A673 (cell line): Measurements from ENCODE around the gene EXOC6B. TPM values are rescaled to one million over a fixed set of nuclear protein-coding genes. Genes with fewer than 3 reads are reported as not detected.

Source experiments
- BruUV-seq: library from RNA; stranded (reverse); fragments of 400-500 nt; replicated peaks from 2 replicates; lab custom pipeline; 2021; lab: Mats Ljungman, UMichigan
- CTCF ChIA-PET: fragments of 300-600 bp; sonication (Branson Sonifier 250); formaldehyde crosslinking; loops from one replicate; lab custom pipeline; 2022; ENCODE audit warnings: antibody characterized with exemption; lab: Charles Lee
- POLR2A ChIA-PET: fragments of 300-600 bp; sonication (Branson Sonifier 250); formaldehyde crosslinking; loops from one replicate; lab custom pipeline; 2022; ENCODE audit warnings: antibody characterized with exemption; ENCODE audit not compliant: low non-redundant PET; lab: Charles Lee
- DNase-seq: peaks from one replicate; pipeline ENCODE4 v3.0.0-alpha.2; 2015; ENCODE audit warnings: low spot score
- H3K27ac ChIP-seq: fragments of 200-600 bp; sonication (generic); 2 replicates; pipeline ENCODE4 v1.5.1; 2016; ENCODE audit warnings: mixed run types, low read depth, mild to moderate bottlenecking, mixed read lengths, antibody characterized with exemption, low read length; ENCODE audit not compliant: poor library complexity, severe bottlenecking
- H3K27me3 ChIP-seq: fragments of 200-600 bp; sonication (generic); replicated peaks from 2 replicates; pipeline ENCODE4 v1.6.1; 2017; ENCODE audit warnings: mixed run types, low read depth, mild to moderate bottlenecking, mixed read lengths, antibody characterized with exemption, low read length; ENCODE audit not compliant: insufficient read depth, poor library complexity
- H3K36me3 ChIP-seq: fragments of 200-600 bp; sonication (generic); 2 replicates; pipeline ENCODE4 v1.6.1; 2016; ENCODE audit warnings: mixed run types, mild to moderate bottlenecking, mixed read lengths, antibody characterized with exemption, low read length; ENCODE audit not compliant: insufficient read depth, poor library complexity, severe bottlenecking
- H3K4me1 ChIP-seq: fragments of 200-600 bp; sonication (generic); 2 replicates; pipeline ENCODE4 v1.6.1; 2017; ENCODE audit warnings: mixed run types, mild to moderate bottlenecking, mixed read lengths, antibody characterized with exemption, low read length; ENCODE audit not compliant: insufficient read depth, poor library complexity, severe bottlenecking
- H3K4me3 ChIP-seq: fragments of 200-600 bp; sonication (generic); 2 replicates; pipeline ENCODE4 v1.5.1; 2016; ENCODE audit warnings: low read depth, mixed run types, mild to moderate bottlenecking, mixed read lengths, low read length; ENCODE audit not compliant: poor library complexity, severe bottlenecking
- H3K9me3 ChIP-seq: fragments of 200-600 bp; sonication (generic); 2 replicates; pipeline ENCODE4 v1.6.1; 2016; ENCODE audit warnings: mixed run types, low read depth, mild to moderate bottlenecking, mixed read lengths, antibody characterized with exemption, low read length; ENCODE audit not compliant: poor library complexity, severe bottlenecking
- CTCF ChIP-seq: fragments of 300-800, 200-600 bp; sonication (generic); conservative IDR thresholded peaks from 2 replicates; pipeline ENCODE4 v1.5.1; 2017; ENCODE audit warnings: low read depth, mild to moderate bottlenecking, antibody characterized with exemption, low read length, moderate library complexity, mixed read lengths
- EZH2 ChIP-seq: fragments of 200-600 bp; sonication (generic); IDR thresholded peaks from 2 replicates; pipeline ENCODE4 v1.6.1; 2017; ENCODE audit warnings: borderline replicate concordance, low read depth, mild to moderate bottlenecking, mixed read lengths, antibody characterized with exemption, low read length; ENCODE audit not compliant: poor library complexity, severe bottlenecking
- intact Hi-C: fragments of 100-400 bp; cut with micrococcal nuclease; formaldehyde crosslinking; loops from one replicate; pipeline ENCODE4 v1.10.0; 2022; ENCODE audit not compliant: unreplicated experiment
- total RNA-seq: library from RNA; stranded (reverse); gene quantifications from 2 replicates; pipeline ENCODE4 v1.2.3, GENCODE V29; 2021

EXOC6B gene
- total RNA-seq, 1 experiment from 2014 or later = 138 TPM

DNA sequence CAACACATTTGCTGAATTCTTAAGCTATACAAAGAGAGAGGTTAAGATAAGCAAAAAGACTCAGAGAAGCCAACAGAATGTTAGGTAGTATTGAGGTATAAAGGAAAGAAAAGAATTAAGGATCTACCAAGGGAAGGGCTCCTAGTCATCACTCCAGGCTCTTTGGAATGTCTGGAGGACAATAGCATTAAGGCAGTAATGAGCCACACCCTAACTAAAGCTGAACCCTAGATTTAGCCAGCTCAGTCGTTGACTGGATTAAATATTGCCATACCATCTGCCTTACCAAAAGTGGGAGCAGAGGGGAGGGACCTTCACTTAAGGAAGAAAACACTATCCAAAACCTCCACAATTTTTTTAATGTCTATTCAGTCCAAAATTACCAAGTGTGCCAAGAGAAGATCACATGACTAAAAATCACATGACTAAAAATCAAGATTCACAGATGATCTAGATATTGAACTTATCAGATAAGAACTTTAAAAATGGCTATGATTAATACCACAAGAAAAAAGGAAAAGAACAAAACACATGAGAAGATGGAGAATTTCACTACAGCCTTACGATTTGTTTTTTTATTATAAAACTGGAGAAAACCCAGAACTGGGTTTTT is 59.7 kb downstream of the EXOC6B start:
- TF ChIP-seq EZH2 = no peak
- TF ChIP-seq CTCF = no peak
- CTCF ChIA-PET = no interaction called here
- BruUV-seq = no TSS peak

DNA sequence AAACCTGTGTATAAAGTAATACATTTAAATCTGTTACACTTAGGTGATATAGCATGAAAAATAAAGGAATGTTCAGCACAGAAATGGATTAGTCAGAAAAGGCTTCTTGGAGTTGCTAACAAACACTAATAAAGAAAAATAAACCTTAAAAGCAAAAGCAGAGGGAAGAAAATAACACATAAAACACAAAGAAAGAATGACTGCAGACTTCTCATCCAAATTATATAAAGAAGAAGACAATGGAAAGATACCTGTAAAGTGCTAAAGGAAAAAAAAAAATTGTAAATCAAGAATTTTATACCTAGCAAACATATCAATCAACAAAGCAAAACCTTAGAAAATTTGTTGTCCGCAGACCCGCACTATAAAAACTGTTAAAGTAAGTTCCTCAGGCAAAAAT is 63.6 kb downstream of the EXOC6B start:
- intact Hi-C loops = no loop called here
- POLR2A ChIA-PET = no interaction called here
- no peak for DNase-seq

More for the DNA sequence above, 59.7 kb downstream of the EXOC6B start:
- intact Hi-C loops = no loop called here
- peaks cover 21% of the 10 kb centered on the region for H3K9me3 ChIP-seq
- no peak for DNase-seq
- no peaks in the 10 kb centered on the region for H3K36me3 ChIP-seq
- H3K27ac ChIP-seq = no peak overlapping the region
- no peaks in the 10 kb centered on the region for H3K27me3 ChIP-seq
- H3K4me1 ChIP-seq = no peaks in the 10 kb centered on the region
- no peak overlapping the region for H3K4me3 ChIP-seq
- POLR2A ChIA-PET = no interaction called here

DNA sequence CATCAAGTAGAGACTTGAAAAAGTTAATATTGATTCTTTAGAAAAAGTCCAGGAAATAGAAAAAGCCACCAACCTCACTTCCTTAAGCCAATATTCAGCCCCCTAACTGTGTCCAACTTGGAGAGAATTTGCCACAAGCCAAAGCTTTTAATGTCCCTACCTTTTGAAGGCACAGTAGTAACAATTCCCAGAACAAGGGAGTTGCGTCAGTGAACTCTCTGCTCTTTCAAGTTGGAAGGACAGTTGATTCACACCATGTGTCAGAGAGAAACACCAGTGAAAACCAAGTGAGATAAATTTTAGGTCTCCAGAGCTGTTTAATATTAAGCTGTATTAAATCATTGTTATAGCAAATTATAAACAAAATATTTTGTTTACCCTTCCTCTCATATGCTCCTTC is 66.1 kb downstream of the EXOC6B start:
- Histone ChIP-seq H3K4me3 (no peak overlapping the region), H3K27ac (no peak overlapping the region), H3K27me3 (no peaks in the 10 kb centered on the region), H3K36me3 (no peaks in the 10 kb centered on the region), H3K4me1 (peaks cover 14% of the 10 kb centered on the region), H3K9me3 (peaks cover 21% of the 10 kb centered on the region)
- no peak for DNase-seq
- ChIA-PET CTCF (no interaction called here), POLR2A (no interaction called here)
- intact Hi-C loops = no loop called here
- TF ChIP-seq CTCF = no peak
- no peak for TF ChIP-seq EZH2
- no TSS peak for BruUV-seq

More for the DNA sequence above, 63.6 kb downstream of the EXOC6B start:
- BruUV-seq = no TSS peak
- CTCF ChIA-PET = no interaction called here
- Histone ChIP-seq H3K27ac (no peak overlapping the region), H3K4me1 (no peaks in the 10 kb centered on the region), H3K36me3 (no peaks in the 10 kb centered on the region), H3K4me3 (no peak overlapping the region), H3K9me3 (peaks cover 21% of the 10 kb centered on the region), H3K27me3 (no peaks in the 10 kb centered on the region)
- TF ChIP-seq CTCF (no peak), EZH2 (no peak)
